HG03571 (cell line): ENCODE data around the gene ACAP3.

Experiments
- ATAC-seq: cut with Tn5 transposase; IDR thresholded peaks from one replicate; pipeline ENCODE4 v1.9.1; 2021; ENCODE audit not compliant: unreplicated experiment

ACAP3 gene

GRCh38 chr1:1304331-1305299, 3.1 kb downstream of the ACAP3 start:
- no peak for ATAC-seq

- ATAC-seq, result no peak
Observed at GRCh38 chr1:1303736-1304135, 4.0 kb downstream of the ACAP3 start.

- no peak for ATAC-seq
Observed at GRCh38 chr1:1302951-1303509, 4.7 kb downstream of the ACAP3 start.

- ATAC-seq, result no peak
Observed at GRCh38 chr1:1302006-1302430, 5.7 kb downstream of the ACAP3 start.

- no peak for ATAC-seq
Observed at GRCh38 chr1:1300352-1300739, 7.4 kb downstream of the ACAP3 start.

GRCh38 chr1:1299686-1300351, 7.9 kb downstream of the ACAP3 start:
- ATAC-seq, result no peak

GRCh38 chr1:1298861-1299685, 8.7 kb downstream of the ACAP3 start:
- no peak for ATAC-seq

GRCh38 chr1:1297802-1298424, 9.8 kb downstream of the ACAP3 start:
- ATAC-seq, result no peak

- ATAC-seq, result no peak
Observed at GRCh38 chr1:1296070-1297061, 11.4 kb downstream of the ACAP3 start.

- ATAC-seq, result no peak
Observed at GRCh38 chr1:1295154-1295923, 12.4 kb downstream of the ACAP3 start.

GRCh38 chr1:1294250-1294890, 13.4 kb downstream of the ACAP3 start:
- ATAC-seq, result no peak

- no peak for ATAC-seq
Observed at GRCh38 chr1:1293263-1294249, 14.2 kb downstream of the ACAP3 start.

GRCh38 chr1:1292851-1293250, 14.9 kb downstream of the ACAP3 start:
- ATAC-seq, result no peak

- no peak for ATAC-seq
Observed at GRCh38 chr1:1292442-1292779, 15.3 kb downstream of the ACAP3 start.

- ATAC-seq, result no peak
Observed at GRCh38 chr1:1291548-1292441, 15.9 kb downstream of the ACAP3 start.

- no peak for ATAC-seq
Observed at GRCh38 chr1:1291023-1291528, 16.7 kb downstream of the ACAP3 start.
